ENCODE results near the gene PACRG. TPM values are rescaled to one million over a fixed set of nuclear protein-coding genes. Genes with fewer than 3 reads are reported as not detected.

The PACRG gene
- total RNA-seq, 1 experiment from 2014 or later = 0.59 TPM

- BruUV-seq (replicated peaks) = no TSS peak
- TF ChIP-seq REST (IDR thresholded peaks at IDR 0.05; ENCODE audit: insufficient read depth in 1 of 2, low read depth in 2 of 2, low read length in 1 of 2) (no peak), POLR2AphosphoS5 (IDR thresholded peaks at IDR 0.05; ENCODE audit: low read depth, low read length) (no peak), TCF7L2 (IDR thresholded peaks at IDR 0.05; ENCODE audit: low read depth, low read length) (no peak), SIN3A (IDR thresholded peaks at IDR 0.05; ENCODE audit: borderline replicate concordance, insufficient read depth, low read depth, low read length) (no peak), CTCF (IDR thresholded peaks at IDR 0.05) (no peak)
Measured at GRCh38 chr6:163001330-163001729, 273.6 kb downstream of the PACRG start.

GRCh38 chr6:163008186-163008585 lies 280.4 kb downstream of the PACRG start:
- no peak overlapping the region for H3K4me3 ChIP-seq (ENCODE audit: low read depth in 2 of 2, low read length in 2 of 2)
- no peaks in the 10 kb centered on the region for H3K27me3 ChIP-seq (ENCODE audit: control insufficient read depth, insufficient read depth, low read length)
- in situ Hi-C loops (cut with HindIII; ENCODE audit: low pct_unique_long_range_greater_than_20kb, low sequenced_read_pairs) = no loop called here

More at GRCh38 chr6:163001330-163001729, 273.6 kb downstream of the PACRG start:
- Histone ChIP-seq H3K36me3 (ENCODE audit: control insufficient read depth, insufficient read depth, low read length) (no peaks in the 10 kb centered on the region), H3K4me1 (ENCODE audit: control insufficient read depth, insufficient read depth, low read length) (no peaks in the 10 kb centered on the region), H3K27me3 (ENCODE audit: control insufficient read depth, insufficient read depth, low read length) (no peaks in the 10 kb centered on the region), H3K4me3 (ENCODE audit: low read depth in 2 of 2, low read length in 2 of 2) (no peak overlapping the region), H3K27ac (ENCODE audit: low read length) (no peak overlapping the region), H3K9me3 (ENCODE audit: control insufficient read depth, insufficient read depth, low read depth, low read length) (no peaks in the 10 kb centered on the region)
- no peak for DNase-seq (ENCODE audit: low read depth, low spot score)
- ChIA-PET CTCF (no interaction called here), POLR2A (no interaction called here)
- in situ Hi-C loops (cut with HindIII; ENCODE audit: low pct_unique_long_range_greater_than_20kb, low sequenced_read_pairs) (no loop called here), intact Hi-C loops (cut with micrococcal nuclease; ENCODE audit: unreplicated experiment) (no loop called here)
- no peak for ATAC-seq

More at GRCh38 chr6:163008186-163008585, 280.4 kb downstream of the PACRG start:
- H3K36me3 ChIP-seq (ENCODE audit: control insufficient read depth, insufficient read depth, low read length) = no peaks in the 10 kb centered on the region
- TF ChIP-seq SIN3A (IDR thresholded peaks at IDR 0.05; ENCODE audit: borderline replicate concordance, insufficient read depth, low read depth, low read length) (no peak), TCF7L2 (IDR thresholded peaks at IDR 0.05; ENCODE audit: low read depth, low read length) (no peak), POLR2AphosphoS5 (IDR thresholded peaks at IDR 0.05; ENCODE audit: low read depth, low read length) (no peak), REST (IDR thresholded peaks at IDR 0.05; ENCODE audit: insufficient read depth in 1 of 2, low read depth in 2 of 2, low read length in 1 of 2) (no peak), CTCF (IDR thresholded peaks at IDR 0.05) (no peak)
- ATAC-seq = no peak
- POLR2A ChIA-PET = no interaction called here
- CTCF ChIA-PET = no interaction called here
- no peak for DNase-seq (ENCODE audit: low read depth, low spot score)
- intact Hi-C loops (cut with micrococcal nuclease; ENCODE audit: unreplicated experiment) = no loop called here
- no peak overlapping the region for H3K27ac ChIP-seq (ENCODE audit: low read length)
- H3K4me1 ChIP-seq (ENCODE audit: control insufficient read depth, insufficient read depth, low read length) = no peaks in the 10 kb centered on the region
- BruUV-seq (replicated peaks) = no TSS peak
- H3K9me3 ChIP-seq (ENCODE audit: control insufficient read depth, insufficient read depth, low read depth, low read length) = no peaks in the 10 kb centered on the region
